ENCODE data around the gene MOB3C.

GRCh38 chr1:46603481-46603857 is 13.1 kb downstream of the MOB3C start:
- TF ChIP-seq CTCF (conservative IDR thresholded peaks at IDR 0.05; ENCODE audit: low read depth, low read length) (no peak), EZH2 (IDR thresholded peaks at IDR 0.05; ENCODE audit: low read length, unreplicated experiment) (no peak), EZH2phosphoT487 (IDR thresholded peaks at IDR 0.05; ENCODE audit: borderline replicate concordance, low read length) (no peak)
